PC-3 (cell line): ENCODE results near the gene NKAIN2.

Experiments
- EZH2 ChIP-seq: fragments of 300-600 bp; sonication (generic); IDR thresholded peaks from one replicate; pipeline ENCODE4 v1.6.1; 2017; ENCODE audit warnings: antibody characterized with exemption, mild to moderate bottlenecking, low read length; ENCODE audit not compliant: unreplicated experiment
- EZH2phosphoT487 ChIP-seq: fragments of 300-600 bp; sonication (generic); IDR thresholded peaks from 2 replicates; pipeline ENCODE4 v1.6.1; 2018; ENCODE audit warnings: mild to moderate bottlenecking, antibody characterized with exemption, low read length, borderline replicate concordance
- TF ChIP-seq, protein P1 (sequence below): fragments of 300-600 bp; sonication (generic); conservative IDR thresholded peaks from 2 replicates; pipeline ENCODE4 v1.5.1; 2017; ENCODE audit warnings: antibody characterized with exemption, low read depth, mild to moderate bottlenecking, low read length

DNA sequence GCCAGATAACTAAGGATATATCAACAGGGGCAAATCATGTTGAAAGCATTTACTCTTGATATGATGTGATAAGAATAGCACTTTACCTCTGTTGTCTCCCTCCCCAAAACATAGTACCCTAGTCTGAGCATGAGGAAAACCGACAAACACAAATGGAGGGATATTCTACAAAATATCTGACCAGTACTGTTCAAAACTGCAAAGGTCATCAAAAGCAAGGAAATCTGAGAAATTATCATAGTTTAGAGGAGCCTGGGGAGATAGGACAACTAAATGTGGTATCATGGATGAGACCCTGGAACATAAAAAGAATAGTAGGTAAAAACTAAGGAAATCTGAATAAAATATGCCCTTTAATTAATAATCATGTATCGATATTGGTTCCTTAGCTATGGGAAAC is 675.2 kb downstream of the NKAIN2 start:
- TF ChIP-seq, protein P1, sequence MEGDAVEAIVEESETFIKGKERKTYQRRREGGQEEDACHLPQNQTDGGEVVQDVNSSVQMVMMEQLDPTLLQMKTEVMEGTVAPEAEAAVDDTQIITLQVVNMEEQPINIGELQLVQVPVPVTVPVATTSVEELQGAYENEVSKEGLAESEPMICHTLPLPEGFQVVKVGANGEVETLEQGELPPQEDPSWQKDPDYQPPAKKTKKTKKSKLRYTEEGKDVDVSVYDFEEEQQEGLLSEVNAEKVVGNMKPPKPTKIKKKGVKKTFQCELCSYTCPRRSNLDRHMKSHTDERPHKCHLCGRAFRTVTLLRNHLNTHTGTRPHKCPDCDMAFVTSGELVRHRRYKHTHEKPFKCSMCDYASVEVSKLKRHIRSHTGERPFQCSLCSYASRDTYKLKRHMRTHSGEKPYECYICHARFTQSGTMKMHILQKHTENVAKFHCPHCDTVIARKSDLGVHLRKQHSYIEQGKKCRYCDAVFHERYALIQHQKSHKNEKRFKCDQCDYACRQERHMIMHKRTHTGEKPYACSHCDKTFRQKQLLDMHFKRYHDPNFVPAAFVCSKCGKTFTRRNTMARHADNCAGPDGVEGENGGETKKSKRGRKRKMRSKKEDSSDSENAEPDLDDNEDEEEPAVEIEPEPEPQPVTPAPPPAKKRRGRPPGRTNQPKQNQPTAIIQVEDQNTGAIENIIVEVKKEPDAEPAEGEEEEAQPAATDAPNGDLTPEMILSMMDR = no peak
- TF ChIP-seq EZH2 = no peak
- TF ChIP-seq EZH2phosphoT487 = no peak
